Measurements from ENCODE around the gene AFF1. TPM values are rescaled to one million over a fixed set of nuclear protein-coding genes. Genes with fewer than 3 reads are reported as not detected.

AFF1 gene
- total RNA-seq, 4 donors from 2014 or later = 72.5 to 128 (median 108) TPM

- no peak overlapping the region for H3K4me3 ChIP-seq
- no peak overlapping the region for H3K27ac ChIP-seq
- DNase-seq = no peak
- peaks cover 0 to 8% (median 2%) of the 10 kb centered on the region in 4 donors for H3K4me1 ChIP-seq
- no peaks in the 10 kb centered on the region for H3K36me3 ChIP-seq
- H3K9me3 ChIP-seq = no peaks in the 10 kb centered on the region
- H3K27me3 ChIP-seq = no peaks in the 10 kb centered on the region
- TF ChIP-seq CTCF (IDR thresholded peaks at IDR 0.05) (no peak), POLR2A (IDR thresholded peaks at IDR 0.05) (no peak)
These were observed 33.0 kb downstream of the AFF1 start for GRCh38 chr4:86967798-86968197.

- no peak for DNase-seq
These were observed 33.7 kb downstream of the AFF1 start for GRCh38 chr4:86968547-86968946.

DNA sequence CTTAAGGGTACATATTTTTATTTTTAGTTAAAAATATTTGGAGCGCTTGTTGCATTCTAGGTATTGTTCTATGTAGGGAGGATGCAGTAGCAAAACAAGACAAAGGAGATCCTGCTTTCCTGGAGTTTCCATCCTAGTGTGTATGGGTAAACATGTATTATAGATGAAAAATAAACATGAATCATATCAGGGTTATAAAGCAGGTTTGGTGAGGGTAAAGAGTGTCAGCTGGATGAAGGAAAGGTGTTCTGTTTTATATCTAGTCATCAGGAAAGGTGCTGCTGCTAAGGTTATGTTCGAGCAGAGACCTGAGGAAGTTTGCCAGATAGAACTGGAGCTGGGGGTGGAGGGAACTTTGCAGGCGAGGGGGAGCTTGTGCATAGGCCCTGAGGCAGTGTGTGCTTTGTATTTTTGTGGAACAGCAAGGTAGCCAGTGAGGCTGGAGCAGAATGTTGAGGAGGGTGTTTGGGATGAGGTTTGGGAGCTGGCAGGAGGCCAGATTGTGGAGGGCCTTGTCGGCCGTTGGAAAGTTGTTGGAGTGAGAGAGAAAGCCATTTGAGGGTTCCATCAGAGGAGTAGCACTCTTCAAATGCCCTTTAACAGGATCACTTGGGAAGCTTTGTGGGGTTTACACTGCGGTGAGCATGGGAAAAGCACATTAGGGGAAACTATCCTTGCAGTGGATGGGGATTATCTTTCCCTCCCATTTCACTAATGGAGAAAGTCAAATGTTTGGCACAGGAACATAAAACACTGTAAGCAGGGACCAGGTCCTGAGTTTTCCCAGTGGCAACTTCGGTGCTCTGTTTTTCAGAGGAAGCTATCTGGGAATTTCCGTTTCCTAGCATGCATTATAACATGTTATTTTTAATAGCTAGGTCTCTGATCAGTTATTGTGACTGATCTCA is 35.9 kb downstream of the AFF1 start:
- DNase-seq = no peak
- H3K27ac ChIP-seq = no peak overlapping the region
- H3K27me3 ChIP-seq = no peaks in the 10 kb centered on the region
- H3K4me1 ChIP-seq = no peaks in the 10 kb centered on the region
- H3K4me3 ChIP-seq = no peak overlapping the region
- no peaks in the 10 kb centered on the region for H3K36me3 ChIP-seq
- TF ChIP-seq POLR2A (IDR thresholded peaks at IDR 0.05) (no peak), CTCF (IDR thresholded peaks at IDR 0.05) (no peak)
- no peaks in the 10 kb centered on the region for H3K9me3 ChIP-seq

More at GRCh38 chr4:86968547-86968946, 33.7 kb downstream of the AFF1 start:
- H3K9me3 ChIP-seq = no peaks in the 10 kb centered on the region
- H3K36me3 ChIP-seq = no peaks in the 10 kb centered on the region
- H3K27me3 ChIP-seq = no peaks in the 10 kb centered on the region
- no peak overlapping the region for H3K4me3 ChIP-seq
- H3K27ac ChIP-seq = no peak overlapping the region
- TF ChIP-seq CTCF (IDR thresholded peaks at IDR 0.05) (no peak), POLR2A (IDR thresholded peaks at IDR 0.05) (no peak)
- peaks cover 0 to 8% (median 2%) of the 10 kb centered on the region in 4 donors for H3K4me1 ChIP-seq

DNA sequence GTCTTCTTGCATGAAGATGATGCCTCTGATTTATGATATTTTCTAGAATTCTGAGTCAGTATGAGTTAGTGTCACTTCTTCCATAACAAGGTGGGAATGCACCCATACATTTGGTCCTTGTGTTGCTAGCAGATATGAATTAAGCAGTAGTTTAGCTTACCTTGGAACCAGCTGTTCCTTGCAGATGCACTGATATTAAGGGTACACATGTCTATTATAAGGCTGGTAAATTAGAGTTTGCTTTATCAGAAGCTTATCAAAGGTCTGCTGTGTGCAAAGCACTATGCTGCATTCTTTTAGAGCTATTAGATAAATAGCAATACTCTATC is 36.5 kb downstream of the AFF1 start:
- H3K27ac ChIP-seq = no peak overlapping the region
- no peak overlapping the region for H3K4me3 ChIP-seq
- DNase-seq = no peak
- H3K36me3 ChIP-seq = no peaks in the 10 kb centered on the region
- no peaks in the 10 kb centered on the region for H3K27me3 ChIP-seq
- H3K4me1 ChIP-seq = no peaks in the 10 kb centered on the region
- no peaks in the 10 kb centered on the region for H3K9me3 ChIP-seq
- TF ChIP-seq CTCF (IDR thresholded peaks at IDR 0.05) (no peak), POLR2A (IDR thresholded peaks at IDR 0.05) (no peak)

DNA sequence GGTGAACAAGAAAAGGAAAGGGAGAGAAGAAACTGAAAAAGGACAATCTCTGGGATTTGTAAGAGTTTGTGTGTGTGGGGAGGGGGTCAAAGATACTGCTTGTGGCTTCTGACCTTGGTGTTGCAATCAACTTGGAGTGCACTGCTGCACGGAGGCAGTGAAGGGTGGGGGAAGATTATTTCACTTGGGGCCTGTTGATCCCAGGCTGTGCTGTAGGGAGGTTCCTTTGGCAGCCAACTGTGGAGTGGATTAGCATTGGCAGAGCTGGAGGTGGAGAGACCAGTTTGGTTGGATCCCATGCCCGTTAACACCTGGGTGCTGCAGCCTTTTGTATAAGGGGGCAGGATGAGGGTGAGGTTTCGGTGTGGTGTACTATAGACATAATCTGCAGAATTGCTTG is 38.2 kb downstream of the AFF1 start:
- no peaks in the 10 kb centered on the region for H3K27me3 ChIP-seq
- TF ChIP-seq CTCF (IDR thresholded peaks at IDR 0.05) (no peak), POLR2A (IDR thresholded peaks at IDR 0.05) (no peak)
- peaks cover 0 to 8% (median 0%) of the 10 kb centered on the region in 4 donors for H3K4me1 ChIP-seq
- H3K36me3 ChIP-seq = no peaks in the 10 kb centered on the region
- no peak overlapping the region for H3K27ac ChIP-seq
- no peaks in the 10 kb centered on the region for H3K9me3 ChIP-seq
- DNase-seq = no peak
- no peak overlapping the region for H3K4me3 ChIP-seq
